A673 (cell line): Measurements from ENCODE around the gene MAN1A2. TPM values are rescaled to one million over a fixed set of nuclear protein-coding genes. Genes with fewer than 3 reads are reported as not detected.

Source experiments
- BruUV-seq: library from RNA; stranded (reverse); fragments of 400-500 nt; replicated peaks from 2 replicates; lab custom pipeline; 2021; lab: Mats Ljungman, UMichigan
- CTCF ChIA-PET: fragments of 300-600 bp; sonication (Branson Sonifier 250); formaldehyde crosslinking; loops from one replicate; lab custom pipeline; 2022; ENCODE audit warnings: antibody characterized with exemption; lab: Charles Lee
- POLR2A ChIA-PET: fragments of 300-600 bp; sonication (Branson Sonifier 250); formaldehyde crosslinking; loops from one replicate; lab custom pipeline; 2022; ENCODE audit warnings: antibody characterized with exemption; ENCODE audit not compliant: low non-redundant PET; lab: Charles Lee
- DNase-seq: peaks from one replicate; pipeline ENCODE4 v3.0.0-alpha.2; 2015; ENCODE audit warnings: low spot score
- H3K27ac ChIP-seq: fragments of 200-600 bp; sonication (generic); 2 replicates; pipeline ENCODE4 v1.5.1; 2016; ENCODE audit warnings: mixed run types, low read depth, mild to moderate bottlenecking, mixed read lengths, antibody characterized with exemption, low read length; ENCODE audit not compliant: poor library complexity, severe bottlenecking
- H3K27me3 ChIP-seq: fragments of 200-600 bp; sonication (generic); replicated peaks from 2 replicates; pipeline ENCODE4 v1.6.1; 2017; ENCODE audit warnings: mixed run types, low read depth, mild to moderate bottlenecking, mixed read lengths, antibody characterized with exemption, low read length; ENCODE audit not compliant: insufficient read depth, poor library complexity
- H3K36me3 ChIP-seq: fragments of 200-600 bp; sonication (generic); 2 replicates; pipeline ENCODE4 v1.6.1; 2016; ENCODE audit warnings: mixed run types, mild to moderate bottlenecking, mixed read lengths, antibody characterized with exemption, low read length; ENCODE audit not compliant: insufficient read depth, poor library complexity, severe bottlenecking
- H3K4me1 ChIP-seq: fragments of 200-600 bp; sonication (generic); 2 replicates; pipeline ENCODE4 v1.6.1; 2017; ENCODE audit warnings: mixed run types, mild to moderate bottlenecking, mixed read lengths, antibody characterized with exemption, low read length; ENCODE audit not compliant: insufficient read depth, poor library complexity, severe bottlenecking
- H3K4me3 ChIP-seq: fragments of 200-600 bp; sonication (generic); 2 replicates; pipeline ENCODE4 v1.5.1; 2016; ENCODE audit warnings: low read depth, mixed run types, mild to moderate bottlenecking, mixed read lengths, low read length; ENCODE audit not compliant: poor library complexity, severe bottlenecking
- H3K9me3 ChIP-seq: fragments of 200-600 bp; sonication (generic); 2 replicates; pipeline ENCODE4 v1.6.1; 2016; ENCODE audit warnings: mixed run types, low read depth, mild to moderate bottlenecking, mixed read lengths, antibody characterized with exemption, low read length; ENCODE audit not compliant: poor library complexity, severe bottlenecking
- EZH2 ChIP-seq: fragments of 200-600 bp; sonication (generic); IDR thresholded peaks from 2 replicates; pipeline ENCODE4 v1.6.1; 2017; ENCODE audit warnings: borderline replicate concordance, low read depth, mild to moderate bottlenecking, mixed read lengths, antibody characterized with exemption, low read length; ENCODE audit not compliant: poor library complexity, severe bottlenecking
- intact Hi-C: fragments of 100-400 bp; cut with micrococcal nuclease; formaldehyde crosslinking; loops from one replicate; pipeline ENCODE4 v1.10.0; 2022; ENCODE audit not compliant: unreplicated experiment
- total RNA-seq: library from RNA; stranded (reverse); gene quantifications from 2 replicates; pipeline ENCODE4 v1.2.3, GENCODE V29; 2021
- TF ChIP-seq, protein P1 (sequence below): fragments of 300-800, 200-600 bp; sonication (generic); conservative IDR thresholded peaks from 2 replicates; pipeline ENCODE4 v1.5.1; 2017; ENCODE audit warnings: low read depth, mild to moderate bottlenecking, antibody characterized with exemption, low read length, moderate library complexity, mixed read lengths

Gene MAN1A2
- total RNA-seq, 1 experiment from 2014 or later = 31.8 TPM

DNA sequence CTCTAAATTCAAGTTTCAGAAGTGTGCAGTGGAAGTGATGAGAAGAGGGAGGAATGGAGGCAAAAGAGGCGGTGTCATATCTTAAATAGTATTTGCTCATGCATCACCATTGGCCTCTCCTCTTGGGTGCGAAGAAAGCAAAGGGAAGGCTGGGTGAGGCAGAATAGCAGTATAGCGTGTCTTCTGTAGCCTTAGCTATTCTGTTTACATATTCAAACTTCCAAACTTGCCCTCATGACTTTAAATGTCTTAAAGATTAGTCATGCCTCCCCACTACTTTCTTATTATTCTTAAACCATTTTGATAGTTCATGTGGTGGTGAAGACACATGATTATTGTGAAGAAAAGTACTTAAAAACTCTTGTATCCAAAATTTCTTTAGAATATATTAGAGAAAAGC is 134.0 kb downstream of the MAN1A2 start:
- intact Hi-C loops = no loop called here
- Histone ChIP-seq H3K27me3 (no peaks in the 10 kb centered on the region), H3K9me3 (no peaks in the 10 kb centered on the region), H3K4me3 (no peak overlapping the region), H3K27ac (no peak overlapping the region), H3K36me3 (no peaks in the 10 kb centered on the region), H3K4me1 (no peaks in the 10 kb centered on the region)
- DNase-seq = no peak
- CTCF ChIA-PET = interaction anchor here (0.5 kb wide), 1 partner anchor 12 kb away, joined by 4 read pairs; no protein-coding TSS in a partner anchor
- no TSS peak for BruUV-seq
- POLR2A ChIA-PET = no interaction called here
- TF ChIP-seq EZH2 = no peak
- TF ChIP-seq, protein P1, sequence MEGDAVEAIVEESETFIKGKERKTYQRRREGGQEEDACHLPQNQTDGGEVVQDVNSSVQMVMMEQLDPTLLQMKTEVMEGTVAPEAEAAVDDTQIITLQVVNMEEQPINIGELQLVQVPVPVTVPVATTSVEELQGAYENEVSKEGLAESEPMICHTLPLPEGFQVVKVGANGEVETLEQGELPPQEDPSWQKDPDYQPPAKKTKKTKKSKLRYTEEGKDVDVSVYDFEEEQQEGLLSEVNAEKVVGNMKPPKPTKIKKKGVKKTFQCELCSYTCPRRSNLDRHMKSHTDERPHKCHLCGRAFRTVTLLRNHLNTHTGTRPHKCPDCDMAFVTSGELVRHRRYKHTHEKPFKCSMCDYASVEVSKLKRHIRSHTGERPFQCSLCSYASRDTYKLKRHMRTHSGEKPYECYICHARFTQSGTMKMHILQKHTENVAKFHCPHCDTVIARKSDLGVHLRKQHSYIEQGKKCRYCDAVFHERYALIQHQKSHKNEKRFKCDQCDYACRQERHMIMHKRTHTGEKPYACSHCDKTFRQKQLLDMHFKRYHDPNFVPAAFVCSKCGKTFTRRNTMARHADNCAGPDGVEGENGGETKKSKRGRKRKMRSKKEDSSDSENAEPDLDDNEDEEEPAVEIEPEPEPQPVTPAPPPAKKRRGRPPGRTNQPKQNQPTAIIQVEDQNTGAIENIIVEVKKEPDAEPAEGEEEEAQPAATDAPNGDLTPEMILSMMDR = no peak

- Histone ChIP-seq H3K36me3 (no peaks in the 10 kb centered on the region), H3K4me3 (no peak overlapping the region), H3K27ac (no peak overlapping the region), H3K9me3 (no peaks in the 10 kb centered on the region), H3K4me1 (no peaks in the 10 kb centered on the region), H3K27me3 (no peaks in the 10 kb centered on the region)
- ChIA-PET POLR2A (no interaction called here), CTCF (no interaction called here)
- DNase-seq = no peak
- no TSS peak for BruUV-seq
- TF ChIP-seq EZH2 = no peak
- TF ChIP-seq, protein P1 = no peak
- intact Hi-C loops = loop anchor here (5.0 to 10.0 kb wide), 2 partner anchors 354 to 386 kb away; no protein-coding TSS in a partner anchor
These were observed 144.0 kb downstream of the MAN1A2 start for GRCh38 chr1:117511273-117511672.

DNA sequence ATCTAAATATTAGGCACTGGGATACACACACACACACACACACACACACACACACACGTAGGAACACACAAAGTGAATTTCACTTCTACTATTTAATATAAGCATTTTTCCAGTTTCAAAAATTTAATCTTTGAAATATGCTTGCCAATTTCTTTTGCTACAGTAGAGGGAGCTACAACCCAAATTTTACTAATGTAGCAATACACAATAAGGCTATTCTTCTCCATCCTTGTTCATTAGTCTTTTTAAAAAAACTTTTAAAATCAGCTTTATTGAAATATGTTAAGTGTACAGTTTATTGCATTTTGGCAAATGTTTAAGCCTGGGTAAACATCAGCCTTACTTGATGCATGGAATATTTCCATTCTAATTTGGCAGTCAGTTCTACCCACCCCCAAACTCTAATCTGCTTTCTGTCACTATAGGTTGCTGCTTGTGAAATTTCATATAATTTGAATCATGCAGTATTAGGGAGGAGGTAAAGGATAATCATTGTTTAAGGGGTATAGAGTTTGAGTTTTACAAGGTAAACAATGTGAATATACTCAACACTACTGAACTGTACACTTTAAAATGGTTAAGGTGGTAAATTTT is 145.6 kb downstream of the MAN1A2 start:
- no TSS peak for BruUV-seq
- POLR2A ChIA-PET = interaction anchor here (0.6 kb wide), 2 partner anchors 188 to 386 kb away, joined by 5 to 6 read pairs; no protein-coding TSS in a partner anchor

More for the DNA sequence above, 145.6 kb downstream of the MAN1A2 start:
- CTCF ChIA-PET = interaction anchor here (0.6 to 1.0 kb wide), 8 partner anchors 11 to 780 kb away, joined by 3 to 6 read pairs (median 4); no protein-coding TSS in a partner anchor
- H3K27ac ChIP-seq = no peak overlapping the region
- H3K4me1 ChIP-seq = no peaks in the 10 kb centered on the region
- intact Hi-C loops = loop anchor here (2.0 to 10.0 kb wide), 3 partner anchors 242 to 384 kb away; no protein-coding TSS in a partner anchor
- no peaks in the 10 kb centered on the region for H3K27me3 ChIP-seq
- no peaks in the 10 kb centered on the region for H3K36me3 ChIP-seq
- no peaks in the 10 kb centered on the region for H3K9me3 ChIP-seq
- DNase-seq = peak; percentile 26
- TF ChIP-seq EZH2 = no peak
- TF ChIP-seq, protein P1 = peak; percentile 71
- H3K4me3 ChIP-seq = no peak overlapping the region
